ENCODE data around the gene ACTRT2.

Gene ACTRT2

DNA sequence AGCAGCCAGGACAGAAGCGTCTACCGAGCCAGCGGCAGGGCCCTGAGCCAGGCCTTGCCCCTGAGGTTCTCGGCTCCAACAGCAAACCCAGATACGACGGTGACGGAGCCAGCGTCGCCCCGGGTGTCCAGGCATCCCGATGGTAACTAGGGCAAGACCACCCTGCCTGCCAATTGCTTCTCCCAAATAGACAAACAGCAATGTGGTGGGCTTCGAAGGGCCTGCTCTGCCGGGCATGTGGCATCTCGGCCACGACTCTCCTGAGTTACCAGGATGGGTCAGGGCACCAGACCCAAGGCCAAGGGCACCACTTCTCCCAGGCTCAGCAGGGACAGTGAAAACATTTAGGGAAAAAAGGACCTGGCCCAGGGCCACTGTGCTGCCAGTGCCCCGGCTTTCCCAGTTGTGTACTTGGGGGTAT is 3.2 kb upstream of the ACTRT2 start:
- no peak for DNase-seq (ENCODE audit: low read depth in 3 of 3)

DNA sequence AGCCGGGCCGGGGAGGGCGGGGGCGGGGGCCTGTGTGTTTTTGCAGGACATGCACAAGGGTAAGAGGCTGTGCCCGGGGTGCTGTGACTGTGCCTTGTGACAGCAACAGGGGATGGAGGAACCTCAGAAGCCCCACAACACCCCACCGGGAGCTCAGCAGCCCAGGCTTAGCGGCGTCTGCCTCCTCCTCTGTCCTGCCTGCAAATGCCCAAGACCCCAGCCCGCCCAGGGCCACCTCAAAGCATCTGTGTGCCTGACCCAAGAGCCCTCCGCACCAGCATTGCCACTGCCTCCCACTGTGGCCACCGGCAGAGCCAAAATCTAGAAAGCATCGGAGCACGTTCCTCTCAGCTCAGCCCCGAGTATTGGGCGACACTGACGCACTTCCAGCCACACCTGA is 2.7 kb upstream of the ACTRT2 start:
- no peak for DNase-seq (ENCODE audit: low read depth in 3 of 3)

DNA sequence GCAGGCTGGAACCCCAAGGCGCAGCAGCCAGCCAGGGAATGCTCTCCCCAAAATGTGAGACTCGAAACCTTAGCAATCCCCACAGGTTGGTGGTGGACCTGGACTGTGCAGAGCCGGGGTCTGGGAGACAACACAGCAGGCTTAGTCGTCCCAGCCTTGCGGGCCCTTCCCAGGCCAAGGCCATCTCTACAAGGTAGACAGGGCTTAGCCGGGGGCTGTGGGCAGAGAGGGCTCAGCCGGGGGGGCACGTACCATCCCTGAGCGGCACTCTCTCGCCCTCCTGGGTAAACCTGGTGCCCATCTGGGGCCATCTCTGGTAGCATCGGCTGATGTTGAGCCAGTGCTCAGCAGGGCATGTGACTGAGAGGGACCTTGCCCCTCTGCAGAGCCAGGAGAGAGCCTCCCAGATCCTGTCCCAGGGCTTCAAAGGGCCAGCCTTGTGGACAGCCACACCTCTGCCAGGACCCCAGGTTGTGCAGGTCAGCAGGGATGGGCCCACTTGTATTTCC is 2.2 kb upstream of the ACTRT2 start:
- no peak for DNase-seq (ENCODE audit: low read depth in 3 of 3)

DNA sequence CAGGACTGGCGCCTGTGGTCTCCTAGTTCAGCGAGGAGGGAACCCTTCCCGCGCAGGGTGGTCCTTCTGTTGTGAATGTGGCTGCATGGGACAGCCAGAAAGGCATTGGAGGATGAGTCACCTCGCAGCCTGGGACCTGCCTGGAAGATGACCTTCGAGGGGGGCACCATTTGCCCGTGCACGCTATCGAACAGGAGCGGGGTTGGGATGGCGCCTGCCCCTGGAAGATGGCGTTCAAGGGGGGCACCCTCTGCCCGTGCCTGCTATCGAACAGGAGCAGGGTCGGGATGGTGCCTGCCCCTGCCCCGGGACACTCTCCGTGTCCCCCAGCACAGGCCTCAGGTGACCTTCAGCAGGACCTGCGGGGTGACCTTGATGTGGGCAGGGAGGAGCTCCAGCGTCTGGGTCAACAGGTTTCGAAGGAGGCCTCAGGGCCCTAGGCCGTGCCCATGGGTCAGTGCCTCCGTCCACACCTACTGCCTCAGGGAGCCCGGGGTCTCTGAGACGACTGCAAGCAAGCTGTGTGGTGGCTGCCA is 1.7 kb upstream of the ACTRT2 start:
- DNase-seq (ENCODE audit: low read depth in 3 of 3), result no peak

- DNase-seq (ENCODE audit: low read depth in 3 of 3), result no peak
Measured at GRCh38 chr1:3020263-3020909, 881 bp upstream of the ACTRT2 start.

GRCh38 chr1:3021801-3022401 is 634 bp downstream of the ACTRT2 start:
- no peak for DNase-seq (ENCODE audit: low read depth in 3 of 3)

GRCh38 chr1:3022511-3022973 is 1.3 kb downstream of the ACTRT2 start:
- no peak for DNase-seq (ENCODE audit: low read depth in 3 of 3)

DNA sequence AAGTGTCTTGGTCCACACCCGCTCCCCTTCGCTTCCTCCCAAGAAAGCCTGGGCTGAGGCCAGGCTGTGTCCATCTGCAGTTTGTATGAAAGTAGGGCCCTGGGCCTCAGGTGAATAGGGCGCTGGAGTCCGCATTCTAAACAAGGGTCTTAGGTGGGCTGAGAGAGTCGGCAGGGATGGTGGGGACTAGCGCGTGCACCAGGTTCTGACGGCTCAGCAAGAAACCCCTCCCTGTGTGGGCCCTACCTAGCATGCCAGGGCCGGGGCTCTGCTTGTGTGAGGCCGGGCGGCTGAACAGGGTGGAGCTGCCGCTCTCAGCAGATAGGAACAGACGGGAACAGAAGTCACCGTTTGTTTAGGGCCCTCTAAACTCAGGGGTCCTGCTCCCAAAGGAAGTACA is 1.7 kb downstream of the ACTRT2 start:
- DNase-seq (ENCODE audit: low read depth in 3 of 3), result no peak

DNA sequence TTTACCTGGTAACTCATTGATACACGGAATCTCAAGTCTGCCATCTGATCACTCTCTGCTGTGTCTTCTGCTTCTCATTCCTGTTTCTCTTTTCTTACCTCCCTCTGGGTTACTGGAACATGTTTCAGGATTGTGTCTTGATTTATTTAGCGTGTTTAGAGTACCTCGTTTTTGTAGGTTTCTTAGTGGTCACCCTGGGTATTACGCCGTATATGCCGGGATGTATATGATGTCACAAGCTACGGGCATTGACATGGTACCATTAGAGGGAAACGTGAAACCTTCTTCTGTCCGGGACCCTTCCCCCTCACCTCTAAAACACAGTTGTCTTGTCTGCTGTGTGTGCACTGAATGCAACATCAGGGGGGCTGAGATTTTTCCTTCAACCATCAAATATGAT is 2.8 kb downstream of the ACTRT2 start:
- no peak for DNase-seq (ENCODE audit: low read depth in 3 of 3)

- DNase-seq (ENCODE audit: low read depth in 3 of 3), result no peak
Measured at GRCh38 chr1:3024588-3024987, 3.3 kb downstream of the ACTRT2 start.

GRCh38 chr1:3026124-3026523 is 4.9 kb downstream of the ACTRT2 start:
- no peak for DNase-seq (ENCODE audit: low read depth in 3 of 3)

- no peak for DNase-seq (ENCODE audit: low read depth in 3 of 3)
Measured at GRCh38 chr1:3026581-3027391, 5.5 kb downstream of the ACTRT2 start.

DNA sequence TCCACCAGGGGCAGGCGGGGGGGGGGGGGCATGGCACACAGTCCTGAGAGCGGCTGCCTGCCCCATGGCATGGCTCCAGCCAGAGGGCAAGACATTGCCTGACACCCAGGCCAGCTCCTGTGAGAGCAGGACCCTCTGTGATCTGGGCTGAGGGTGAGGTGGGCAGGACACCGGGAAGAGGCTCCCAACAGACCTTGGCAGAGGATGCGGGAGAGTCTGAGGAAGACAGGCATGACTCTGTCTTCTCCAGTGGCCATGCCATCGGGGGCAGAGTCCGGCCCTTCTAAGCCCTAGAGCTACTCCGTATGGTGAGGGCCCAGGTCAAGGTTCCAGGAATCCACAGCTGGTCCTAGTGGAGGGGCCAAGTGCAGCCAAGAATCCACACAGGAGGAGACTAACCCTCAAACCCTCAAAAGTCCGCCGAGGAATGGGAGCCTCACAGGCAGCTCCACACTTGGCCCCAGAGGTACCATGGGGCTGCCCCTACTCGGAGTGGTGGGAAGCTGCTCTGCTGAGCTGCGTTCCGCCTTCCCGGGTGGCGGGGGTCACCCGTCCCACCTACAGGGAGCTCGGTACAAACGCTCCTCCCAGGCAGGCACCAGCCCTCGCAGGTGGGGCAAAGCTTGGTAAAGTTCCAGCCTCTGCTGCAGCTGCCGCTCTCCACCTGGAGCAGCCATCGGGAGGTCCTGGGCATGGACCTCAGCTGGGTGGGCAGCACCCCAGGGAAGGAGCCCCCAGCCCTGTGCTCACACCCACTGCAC is 6.5 kb downstream of the ACTRT2 start:
- no peak for DNase-seq (ENCODE audit: low read depth in 3 of 3)

GRCh38 chr1:3028531-3029282 is 7.4 kb downstream of the ACTRT2 start:
- no peak for DNase-seq (ENCODE audit: low read depth in 3 of 3)

DNA sequence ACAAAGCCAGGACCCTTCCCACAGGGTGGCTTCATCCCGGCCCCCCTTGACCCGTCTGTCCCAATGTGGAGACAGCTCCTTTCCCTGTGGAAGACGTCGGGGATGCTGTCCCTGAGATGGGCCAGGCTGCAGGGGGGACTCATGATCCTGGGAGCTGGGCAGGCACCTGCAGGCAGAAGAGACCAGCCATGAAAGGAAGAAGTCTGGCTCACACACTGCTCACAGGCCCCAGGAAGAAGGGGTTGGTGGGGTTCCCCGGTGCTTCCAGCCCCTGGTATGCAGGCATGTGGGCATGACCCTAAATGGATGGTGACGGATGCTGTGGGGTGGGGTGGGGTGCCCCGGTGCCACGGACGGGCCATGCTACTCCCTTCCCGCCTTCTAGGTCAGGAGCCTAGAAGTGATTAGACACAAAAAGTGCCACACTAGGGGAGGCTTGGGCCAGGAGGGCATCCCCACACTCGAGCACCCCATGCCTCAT is 8.3 kb downstream of the ACTRT2 start:
- DNase-seq (ENCODE audit: low read depth in 3 of 3), result no peak

- DNase-seq (ENCODE audit: low read depth in 3 of 3), result no peak
Measured at GRCh38 chr1:3029991-3030662, 8.9 kb downstream of the ACTRT2 start.

DNA sequence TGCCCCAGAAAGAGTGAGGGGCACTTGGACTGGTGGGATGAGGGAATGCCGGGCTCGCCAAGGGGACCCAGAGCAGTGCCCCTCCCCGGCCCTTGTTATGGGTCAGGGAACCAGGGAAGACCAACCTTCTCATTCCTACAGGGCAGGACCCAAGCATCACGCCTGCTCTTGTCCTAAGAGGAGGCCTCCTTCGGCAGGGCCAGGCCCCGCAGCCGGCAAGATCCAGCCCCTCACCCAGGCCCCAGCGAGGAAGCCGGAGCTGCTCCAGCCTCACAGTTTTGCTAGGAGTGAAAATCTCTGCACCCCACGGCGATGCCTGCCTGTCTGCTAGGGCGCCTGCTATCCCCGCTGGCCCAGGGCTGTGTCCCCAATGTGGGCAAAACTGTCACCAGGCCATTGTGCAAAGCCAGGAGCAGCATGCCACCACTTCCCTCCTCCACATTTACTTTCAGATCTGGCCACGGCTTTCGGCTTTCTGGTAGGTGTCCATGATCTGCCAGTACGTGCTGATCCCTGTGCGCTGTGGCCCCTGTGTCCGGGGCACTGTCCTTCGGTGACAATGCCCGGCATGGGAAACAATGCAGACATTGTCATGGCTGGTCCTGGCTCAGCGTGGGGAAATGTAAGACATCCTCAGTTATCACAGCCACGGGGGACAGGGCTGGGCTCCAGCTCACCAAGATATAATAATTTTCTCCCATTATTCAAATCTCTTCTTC is 9.6 kb downstream of the ACTRT2 start:
- DNase-seq (ENCODE audit: low read depth in 3 of 3), result no peak

- no peak for DNase-seq (ENCODE audit: low read depth in 3 of 3)
Measured at GRCh38 chr1:3031401-3032221, 10.3 kb downstream of the ACTRT2 start.
